HepG2 (cell line): ENCODE data around the gene NRSN2. TPM values are rescaled to one million over a fixed set of nuclear protein-coding genes. Genes with fewer than 3 reads are reported as not detected.

Experiments used
- CAMTA2 ChIP-seq: sonication (generic); formaldehyde crosslinking; IDR thresholded peaks from 2 replicates; pipeline ENCODE4 v1.4.0; 2020; ENCODE audit warnings: mild to moderate bottlenecking, missing genetic modification reagents, borderline replicate concordance
- CEBPG ChIP-seq: IDR thresholded peaks from 2 replicates; pipeline ENCODE4 v1.6.1; 2016
- EEA1 ChIP-seq: sonication (generic); formaldehyde crosslinking; IDR thresholded peaks from 2 replicates; pipeline ENCODE4 v1.5.1; 2020; ENCODE audit warnings: mild to moderate bottlenecking, missing genetic modification reagents, borderline replicate concordance
- GRHL1 ChIP-seq: sonication (generic); formaldehyde crosslinking; conservative IDR thresholded peaks from 2 replicates; pipeline ENCODE4 v1.8.0; 2022; ENCODE audit warnings: missing genetic modification reagents
- ISL2 ChIP-seq: sonication (generic); formaldehyde crosslinking; IDR thresholded peaks from 2 replicates; pipeline ENCODE4 v1.5.0; 2020; ENCODE audit warnings: missing genetic modification reagents
- MATR3 ChIP-seq: sonication (generic); formaldehyde crosslinking; IDR thresholded peaks from 2 replicates; pipeline ENCODE4 v1.4.0; 2020; ENCODE audit warnings: missing genetic modification reagents
- PITX1 ChIP-seq: sonication (generic); formaldehyde crosslinking; IDR thresholded peaks from 2 replicates; pipeline ENCODE4 v1.5.1; 2020; ENCODE audit warnings: mild to moderate bottlenecking, missing genetic modification reagents
- RBFOX2 ChIP-seq: fragments of 200-400 bp; formaldehyde crosslinking; IDR thresholded peaks from 2 replicates; pipeline ENCODE4 v1.6.1; 2017; ENCODE audit warnings: low read depth, mild to moderate bottlenecking, low read length
- RCOR2 ChIP-seq: IDR thresholded peaks from 2 replicates; pipeline ENCODE4 v1.6.1; 2016; ENCODE audit warnings: missing biosample characterization, missing genetic modification reagents
- SAFB2 ChIP-seq: sonication (generic); formaldehyde crosslinking; IDR thresholded peaks from 2 replicates; pipeline ENCODE4 v1.5.1; 2020; ENCODE audit warnings: missing genetic modification reagents, low read depth, mild to moderate bottlenecking, borderline replicate concordance
- SIX4 ChIP-seq: sonication (generic); formaldehyde crosslinking; IDR thresholded peaks from 2 replicates; pipeline ENCODE4 v1.4.0; 2020; ENCODE audit warnings: missing genetic modification reagents
- ZEB1 ChIP-seq: IDR thresholded peaks from 2 replicates; pipeline ENCODE4 v1.6.1; 2012; ENCODE audit warnings: mild to moderate bottlenecking, low read depth, inconsistent platforms; ENCODE audit not compliant: insufficient replicate concordance
- ZNF143 ChIP-seq: sonication (generic); formaldehyde crosslinking; IDR thresholded peaks from 2 replicates; pipeline ENCODE4 v1.4.0; 2020; ENCODE audit warnings: missing genetic modification reagents
- ZNF282 ChIP-seq: fragments of 450-650 bp; IDR thresholded peaks from 2 replicates; pipeline ENCODE4 v1.6.1; 2018; ENCODE audit not compliant: partially characterized antibody
- ZNF343 ChIP-seq: sonication (generic); formaldehyde crosslinking; IDR thresholded peaks from 2 replicates; pipeline ENCODE4 v1.4.0; 2020; ENCODE audit warnings: mild to moderate bottlenecking, missing genetic modification reagents
- ZNF350 ChIP-seq: sonication (generic); formaldehyde crosslinking; IDR thresholded peaks from 2 replicates; pipeline ENCODE4 v1.4.0; 2020; ENCODE audit warnings: mild to moderate bottlenecking, low read depth, missing genetic modification reagents, borderline replicate concordance
- ZNF354B ChIP-seq: sonication (generic); formaldehyde crosslinking; IDR thresholded peaks from 2 replicates; pipeline ENCODE4 v1.8.0; 2022; ENCODE audit warnings: mild to moderate bottlenecking, missing genetic modification reagents
- ZNF556 ChIP-seq: sonication (generic); formaldehyde crosslinking; IDR thresholded peaks from 2 replicates; pipeline ENCODE4 v1.4.0; 2020; ENCODE audit warnings: mild to moderate bottlenecking, missing genetic modification reagents, borderline replicate concordance
- ZNF598 ChIP-seq: sonication (generic); formaldehyde crosslinking; IDR thresholded peaks from 2 replicates; pipeline ENCODE4 v1.5.1; 2020; ENCODE audit warnings: mild to moderate bottlenecking, missing genetic modification reagents, borderline replicate concordance
- ZNF672 ChIP-seq: sonication (generic); formaldehyde crosslinking; IDR thresholded peaks from 2 replicates; pipeline ENCODE4 v1.8.1; 2022; ENCODE audit warnings: missing genetic modification reagents
- ZNF782 ChIP-seq: sonication (generic); formaldehyde crosslinking; IDR thresholded peaks from 2 replicates; pipeline ENCODE4 v1.4.0; 2020; ENCODE audit warnings: missing genetic modification reagents, mild to moderate bottlenecking, borderline replicate concordance
- ZSCAN25 ChIP-seq: sonication (generic); formaldehyde crosslinking; IDR thresholded peaks from 2 replicates; pipeline ENCODE4 v1.8.0; 2022; ENCODE audit warnings: mild to moderate bottlenecking, missing genetic modification reagents
- ZZZ3 ChIP-seq: sonication (generic); formaldehyde crosslinking; IDR thresholded peaks from 2 replicates; pipeline ENCODE4 v1.4.0; 2020; ENCODE audit warnings: missing genetic modification reagents, mild to moderate bottlenecking, borderline replicate concordance
- polyA plus RNA-seq, 8 experiments: library from polyadenylated mRNA; depleted of rRNA in 3 of 8; stranded (reverse) in 7 of 8; unstranded in 1 of 8; fragments of >200 nt; fragmentation: Illumina TruSeq in 4 of 8; extraction: Trizol in 4 of 8; gene quantifications; 2 replicates each; pipeline versions ENCODE4 v1.2.1 to v1.2.3, GENCODE V29; 2011 to 2016; ENCODE audit warnings: low read depth in 4 of 8, missing spikeins in 1 of 8, mixed read lengths in 1 of 8; ENCODE audit not compliant: insufficient read depth in 1 of 8
- total RNA-seq, 5 experiments: library from RNA; depleted of rRNA; stranded (reverse); fragments of >200 nt; fragmentation: Illumina TruSeq; extraction: Trizol; gene quantifications; 2 replicates each; pipeline ENCODE4 v1.2.3, GENCODE V29; 2016; ENCODE audit warnings: low read depth in 1 of 5
- TF ChIP-seq, protein P1 (sequence below): sonication (generic); formaldehyde crosslinking; IDR thresholded peaks from 2 replicates; pipeline ENCODE4 v1.4.0; 2020; ENCODE audit warnings: missing genetic modification reagents, mild to moderate bottlenecking, borderline replicate concordance
- TF ChIP-seq, protein P2 (sequence below): sonication (generic); formaldehyde crosslinking; IDR thresholded peaks from 2 replicates; pipeline ENCODE4 v1.9.0; 2021; ENCODE audit warnings: missing genetic modification reagents, borderline replicate concordance

NRSN2 gene
- total and polyA plus RNA-seq, 2 of the 13 experiments (the other 11 are each of a cell fraction or from before 2014, with no cell fraction given): 32.3 to 49.4 TPM

GRCh38 chr20:297925-298775, 48.8 kb upstream of the NRSN2 start (continued):
- TF ChIP-seq PITX1 (CRISPR knock-in tag) (peak; percentile 80; the same call in 1 of the 2 replicates), ZSCAN25 (no peak; the same call in 1 of the 2 replicates), ZNF282 (no peak), ZNF350 (CRISPR knock-in tag) (0 out of 2 replicates have a peak, but pooled peaks have one; percentile 52), CAMTA2 (CRISPR knock-in tag) (peak; percentile 99), ZNF343 (CRISPR knock-in tag) (peak; percentile 19; the same call in 1 of the 2 replicates), ISL2 (peak; percentile 37; the same call in 1 of the 2 replicates), RBFOX2 (peak; percentile 57), CEBPG (CRISPR knock-in tag) (peak; percentile 57; the same call in 1 of the 2 replicates), ZZZ3 (CRISPR knock-in tag) (0 out of 2 replicates have a peak, but pooled peaks have one; percentile 9), EEA1 (CRISPR knock-in tag) (peak; percentile 88), ZNF354B (CRISPR knock-in tag) (peak; percentile 82; the same call in 1 of the 2 replicates), ZNF556 (CRISPR knock-in tag) (peak; percentile 15; the same call in 1 of the 2 replicates), ZEB1 (peak; percentile 80), MATR3 (CRISPR knock-in tag) (no peak; the same call in 1 of the 2 replicates), ZNF782 (CRISPR knock-in tag) (0 out of 2 replicates have a peak, but pooled peaks have one; percentile 84), SAFB2 (CRISPR knock-in tag) (peak; percentile 57; the same call in 1 of the 2 replicates), ZNF672 (0 out of 2 replicates have a peak, but pooled peaks have one; percentile 33), ZNF598 (CRISPR knock-in tag) (peak; percentile 71; the same call in 1 of the 2 replicates), ZNF143 (CRISPR knock-in tag) (peak; percentile 62; the same call in 1 of the 2 replicates), GRHL1 (no peak), RCOR2 (CRISPR knock-in tag) (peak; percentile 22; the same call in 1 of the 2 replicates), SIX4 (CRISPR knock-in tag) (peak; percentile 52)
- TF ChIP-seq, protein P1, sequence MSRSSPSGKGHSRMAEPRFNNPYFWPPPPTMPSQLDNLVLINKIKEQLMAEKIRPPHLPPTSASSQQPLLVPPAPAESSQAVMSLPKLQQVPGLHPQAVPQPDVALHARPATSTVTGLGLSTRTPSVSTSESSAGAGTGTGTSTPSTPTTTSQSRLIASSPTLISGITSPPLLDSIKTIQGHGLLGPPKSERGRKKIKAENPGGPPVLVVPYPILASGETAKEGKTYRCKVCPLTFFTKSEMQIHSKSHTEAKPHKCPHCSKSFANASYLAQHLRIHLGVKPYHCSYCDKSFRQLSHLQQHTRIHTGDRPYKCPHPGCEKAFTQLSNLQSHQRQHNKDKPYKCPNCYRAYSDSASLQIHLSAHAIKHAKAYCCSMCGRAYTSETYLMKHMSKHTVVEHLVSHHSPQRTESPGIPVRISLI (CRISPR knock-in tag): peak; percentile 32; the same call in 1 of the 2 replicates
- TF ChIP-seq, protein P2, sequence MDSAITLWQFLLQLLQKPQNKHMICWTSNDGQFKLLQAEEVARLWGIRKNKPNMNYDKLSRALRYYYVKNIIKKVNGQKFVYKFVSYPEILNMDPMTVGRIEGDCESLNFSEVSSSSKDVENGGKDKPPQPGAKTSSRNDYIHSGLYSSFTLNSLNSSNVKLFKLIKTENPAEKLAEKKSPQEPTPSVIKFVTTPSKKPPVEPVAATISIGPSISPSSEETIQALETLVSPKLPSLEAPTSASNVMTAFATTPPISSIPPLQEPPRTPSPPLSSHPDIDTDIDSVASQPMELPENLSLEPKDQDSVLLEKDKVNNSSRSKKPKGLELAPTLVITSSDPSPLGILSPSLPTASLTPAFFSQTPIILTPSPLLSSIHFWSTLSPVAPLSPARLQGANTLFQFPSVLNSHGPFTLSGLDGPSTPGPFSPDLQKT: peak; percentile 63; the same call in 1 of the 2 replicates
